ENCODE data around the gene PSMD14.

PSMD14 gene

DNA sequence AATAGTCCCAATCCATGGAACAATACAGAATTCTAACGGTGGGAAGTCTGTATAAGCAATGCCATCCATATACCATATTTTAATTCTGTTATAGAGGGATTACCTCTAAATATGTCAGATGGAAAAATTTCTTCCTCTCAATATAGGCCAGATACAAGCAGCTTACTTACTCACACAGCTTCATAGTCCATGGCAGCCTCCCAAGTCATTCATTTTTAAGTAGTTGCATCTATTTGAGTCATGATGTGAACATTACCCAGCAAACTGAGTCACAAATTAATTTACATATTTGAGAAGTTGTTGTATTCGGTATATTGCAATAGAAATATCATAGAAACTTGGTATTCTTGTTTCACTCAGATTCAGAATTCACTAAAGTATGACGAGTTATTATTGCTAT, 128.2 kb downstream of the PSMD14 start (continued):
- TF ChIP-seq MEIS1 (CRISPR knock-in tag; IDR thresholded peaks at IDR 0.05; ENCODE audit: borderline replicate concordance) (no peak), ZNF274 (IDR thresholded peaks at IDR 0.05; ENCODE audit: low read length) (no peak), ZNF274 (tag by site-specific recombination; IDR thresholded peaks at IDR 0.05; ENCODE audit: borderline replicate concordance) (no peak), ZNF132 (tag by site-specific recombination; IDR thresholded peaks at IDR 0.05; ENCODE audit: borderline replicate concordance) (no peak), TRIM28 (IDR thresholded peaks at IDR 0.05; ENCODE audit: borderline replicate concordance, low read length) (no peak), ZNF76 (tag by site-specific recombination; IDR thresholded peaks at IDR 0.05; ENCODE audit: borderline replicate concordance, low read depth) (no peak), RBAK (tag by site-specific recombination; IDR thresholded peaks at IDR 0.05) (no peak), ZNF791 (tag by site-specific recombination; IDR thresholded peaks at IDR 0.05) (no peak), ZNF174 (tag by site-specific recombination; IDR thresholded peaks at IDR 0.05) (no peak), ZNF560 (tag by site-specific recombination; IDR thresholded peaks at IDR 0.05; ENCODE audit: borderline replicate concordance) (no peak), ZNF747 (tag by site-specific recombination; IDR thresholded peaks at IDR 0.05) (no peak), ZNF514 (tag by site-specific recombination; IDR thresholded peaks at IDR 0.05) (no peak), ZBTB1 (tag by site-specific recombination; IDR thresholded peaks at IDR 0.05) (no peak)
- TF ChIP-seq, protein P1, sequence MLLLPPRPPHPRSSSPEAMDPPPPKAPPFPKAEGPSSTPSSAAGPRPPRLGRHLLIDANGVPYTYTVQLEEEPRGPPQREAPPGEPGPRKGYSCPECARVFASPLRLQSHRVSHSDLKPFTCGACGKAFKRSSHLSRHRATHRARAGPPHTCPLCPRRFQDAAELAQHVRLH (tag by site-specific recombination; IDR thresholded peaks at IDR 0.05): no peak

DNA sequence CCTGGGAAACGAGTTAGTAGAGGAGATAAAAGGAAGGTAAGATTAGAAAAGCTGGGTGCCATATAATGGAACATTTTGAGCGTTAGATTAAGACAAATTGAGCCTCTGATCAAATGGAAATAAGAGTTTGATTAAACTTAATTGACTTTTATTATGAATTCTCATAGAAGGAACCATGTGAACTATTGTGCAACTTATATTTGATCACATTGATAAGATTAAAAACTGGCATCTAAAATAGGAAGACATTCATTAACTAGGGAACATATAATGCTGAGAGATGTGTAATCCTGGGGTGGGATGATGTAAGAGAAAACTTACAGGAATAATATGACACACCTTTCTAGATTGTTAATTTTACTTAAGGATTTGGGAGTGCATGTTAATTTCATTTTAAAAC, 130.4 kb downstream of the PSMD14 start:
- Histone ChIP-seq H3K36me3 (ENCODE audit: control insufficient read depth in 2 of 2, insufficient read depth in 1 of 2, low read length in 2 of 2) (no peaks in the 10 kb centered on the region), H3K4me3 (ENCODE audit: low read depth, low read length) (no peak overlapping the region), H3K27ac (ENCODE audit: extremely low read depth, low read depth, low read length) (no peak overlapping the region), H3K4me1 (ENCODE audit: control insufficient read depth, insufficient read depth, low read length) (no peaks in the 10 kb centered on the region), H3K9me3 (ENCODE audit: control insufficient read depth, insufficient read depth, low read depth, low read length) (no peaks in the 10 kb centered on the region)
- TF ChIP-seq, protein P2, sequence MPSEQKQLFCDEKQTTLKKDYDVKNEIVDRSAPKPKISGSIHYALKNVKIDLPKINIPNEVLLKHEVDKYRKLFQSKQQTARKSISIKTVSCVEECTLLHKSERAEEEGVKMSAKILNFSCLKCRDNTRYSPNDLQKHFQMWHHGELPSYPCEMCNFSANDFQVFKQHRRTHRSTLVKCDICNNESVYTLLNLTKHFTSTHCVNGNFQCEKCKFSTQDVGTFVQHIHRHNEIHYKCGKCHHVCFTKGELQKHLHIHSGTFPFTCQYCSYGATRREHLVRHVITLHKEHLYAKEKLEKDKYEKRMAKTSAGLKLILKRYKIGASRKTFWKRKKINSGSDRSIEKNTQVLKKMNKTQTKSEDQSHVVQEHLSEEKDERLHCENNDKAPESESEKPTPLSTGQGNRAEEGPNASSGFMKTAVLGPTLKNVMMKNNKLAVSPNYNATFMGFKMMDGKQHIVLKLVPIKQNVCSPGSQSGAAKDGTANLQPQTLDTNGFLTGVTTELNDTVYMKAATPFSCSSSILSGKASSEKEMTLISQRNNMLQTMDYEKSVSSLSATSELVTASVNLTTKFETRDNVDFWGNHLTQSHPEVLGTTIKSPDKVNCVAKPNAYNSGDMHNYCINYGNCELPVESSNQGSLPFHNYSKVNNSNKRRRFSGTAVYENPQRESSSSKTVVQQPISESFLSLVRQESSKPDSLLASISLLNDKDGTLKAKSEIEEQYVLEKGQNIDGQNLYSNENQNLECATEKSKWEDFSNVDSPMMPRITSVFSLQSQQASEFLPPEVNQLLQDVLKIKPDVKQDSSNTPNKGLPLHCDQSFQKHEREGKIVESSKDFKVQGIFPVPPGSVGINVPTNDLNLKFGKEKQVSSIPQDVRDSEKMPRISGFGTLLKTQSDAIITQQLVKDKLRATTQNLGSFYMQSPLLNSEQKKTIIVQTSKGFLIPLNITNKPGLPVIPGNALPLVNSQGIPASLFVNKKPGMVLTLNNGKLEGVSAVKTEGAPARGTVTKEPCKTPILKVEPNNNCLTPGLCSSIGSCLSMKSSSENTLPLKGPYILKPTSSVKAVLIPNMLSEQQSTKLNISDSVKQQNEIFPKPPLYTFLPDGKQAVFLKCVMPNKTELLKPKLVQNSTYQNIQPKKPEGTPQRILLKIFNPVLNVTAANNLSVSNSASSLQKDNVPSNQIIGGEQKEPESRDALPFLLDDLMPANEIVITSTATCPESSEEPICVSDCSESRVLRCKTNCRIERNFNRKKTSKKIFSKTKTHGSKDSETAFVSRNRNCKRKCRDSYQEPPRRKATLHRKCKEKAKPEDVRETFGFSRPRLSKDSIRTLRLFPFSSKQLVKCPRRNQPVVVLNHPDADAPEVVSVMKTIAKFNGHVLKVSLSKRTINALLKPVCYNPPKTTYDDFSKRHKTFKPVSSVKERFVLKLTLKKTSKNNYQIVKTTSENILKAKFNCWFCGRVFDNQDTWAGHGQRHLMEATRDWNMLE (tag by site-specific recombination; conservative IDR thresholded peaks at IDR 0.05; ENCODE audit: low read depth): no peak
- no peak for TF ChIP-seq ZNF791 (tag by site-specific recombination; IDR thresholded peaks at IDR 0.05)
- no peak for TF ChIP-seq BCL11B (tag by site-specific recombination; IDR thresholded peaks at IDR 0.05; ENCODE audit: low read depth)
- no peak for TF ChIP-seq WT1 (tag by site-specific recombination; IDR thresholded peaks at IDR 0.05)
- TF ChIP-seq, protein P3, sequence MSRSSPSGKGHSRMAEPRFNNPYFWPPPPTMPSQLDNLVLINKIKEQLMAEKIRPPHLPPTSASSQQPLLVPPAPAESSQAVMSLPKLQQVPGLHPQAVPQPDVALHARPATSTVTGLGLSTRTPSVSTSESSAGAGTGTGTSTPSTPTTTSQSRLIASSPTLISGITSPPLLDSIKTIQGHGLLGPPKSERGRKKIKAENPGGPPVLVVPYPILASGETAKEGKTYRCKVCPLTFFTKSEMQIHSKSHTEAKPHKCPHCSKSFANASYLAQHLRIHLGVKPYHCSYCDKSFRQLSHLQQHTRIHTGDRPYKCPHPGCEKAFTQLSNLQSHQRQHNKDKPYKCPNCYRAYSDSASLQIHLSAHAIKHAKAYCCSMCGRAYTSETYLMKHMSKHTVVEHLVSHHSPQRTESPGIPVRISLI (tag by site-specific recombination; IDR thresholded peaks at IDR 0.05): no peak
- TF ChIP-seq ZNF830 (tag by site-specific recombination; IDR thresholded peaks at IDR 0.05; ENCODE audit: low read depth): no peak
- TF ChIP-seq, protein P4, sequence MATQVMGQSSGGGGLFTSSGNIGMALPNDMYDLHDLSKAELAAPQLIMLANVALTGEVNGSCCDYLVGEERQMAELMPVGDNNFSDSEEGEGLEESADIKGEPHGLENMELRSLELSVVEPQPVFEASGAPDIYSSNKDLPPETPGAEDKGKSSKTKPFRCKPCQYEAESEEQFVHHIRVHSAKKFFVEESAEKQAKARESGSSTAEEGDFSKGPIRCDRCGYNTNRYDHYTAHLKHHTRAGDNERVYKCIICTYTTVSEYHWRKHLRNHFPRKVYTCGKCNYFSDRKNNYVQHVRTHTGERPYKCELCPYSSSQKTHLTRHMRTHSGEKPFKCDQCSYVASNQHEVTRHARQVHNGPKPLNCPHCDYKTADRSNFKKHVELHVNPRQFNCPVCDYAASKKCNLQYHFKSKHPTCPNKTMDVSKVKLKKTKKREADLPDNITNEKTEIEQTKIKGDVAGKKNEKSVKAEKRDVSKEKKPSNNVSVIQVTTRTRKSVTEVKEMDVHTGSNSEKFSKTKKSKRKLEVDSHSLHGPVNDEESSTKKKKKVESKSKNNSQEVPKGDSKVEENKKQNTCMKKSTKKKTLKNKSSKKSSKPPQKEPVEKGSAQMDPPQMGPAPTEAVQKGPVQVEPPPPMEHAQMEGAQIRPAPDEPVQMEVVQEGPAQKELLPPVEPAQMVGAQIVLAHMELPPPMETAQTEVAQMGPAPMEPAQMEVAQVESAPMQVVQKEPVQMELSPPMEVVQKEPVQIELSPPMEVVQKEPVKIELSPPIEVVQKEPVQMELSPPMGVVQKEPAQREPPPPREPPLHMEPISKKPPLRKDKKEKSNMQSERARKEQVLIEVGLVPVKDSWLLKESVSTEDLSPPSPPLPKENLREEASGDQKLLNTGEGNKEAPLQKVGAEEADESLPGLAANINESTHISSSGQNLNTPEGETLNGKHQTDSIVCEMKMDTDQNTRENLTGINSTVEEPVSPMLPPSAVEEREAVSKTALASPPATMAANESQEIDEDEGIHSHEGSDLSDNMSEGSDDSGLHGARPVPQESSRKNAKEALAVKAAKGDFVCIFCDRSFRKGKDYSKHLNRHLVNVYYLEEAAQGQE (tag by site-specific recombination; IDR thresholded peaks at IDR 0.05): no peak
- no peak for TF ChIP-seq ZNF785 (tag by site-specific recombination; IDR thresholded peaks at IDR 0.05)
- TF ChIP-seq, protein P5, sequence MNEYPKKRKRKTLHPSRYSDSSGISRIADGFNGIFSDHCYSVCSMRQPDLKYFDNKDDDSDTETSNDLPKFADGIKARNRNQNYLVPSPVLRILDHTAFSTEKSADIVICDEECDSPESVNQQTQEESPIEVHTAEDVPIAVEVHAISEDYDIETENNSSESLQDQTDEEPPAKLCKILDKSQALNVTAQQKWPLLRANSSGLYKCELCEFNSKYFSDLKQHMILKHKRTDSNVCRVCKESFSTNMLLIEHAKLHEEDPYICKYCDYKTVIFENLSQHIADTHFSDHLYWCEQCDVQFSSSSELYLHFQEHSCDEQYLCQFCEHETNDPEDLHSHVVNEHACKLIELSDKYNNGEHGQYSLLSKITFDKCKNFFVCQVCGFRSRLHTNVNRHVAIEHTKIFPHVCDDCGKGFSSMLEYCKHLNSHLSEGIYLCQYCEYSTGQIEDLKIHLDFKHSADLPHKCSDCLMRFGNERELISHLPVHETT (tag by site-specific recombination; IDR thresholded peaks at IDR 0.05): no peak
- TF ChIP-seq ZFP41 (tag by site-specific recombination; IDR thresholded peaks at IDR 0.05; ENCODE audit: borderline replicate concordance): no peak
- TF ChIP-seq KLF7 (tag by site-specific recombination; IDR thresholded peaks at IDR 0.05; ENCODE audit: borderline replicate concordance): no peak
- no peak for TF ChIP-seq ZNF623 (tag by site-specific recombination; IDR thresholded peaks at IDR 0.05)
- no peak for TF ChIP-seq ZNF132 (tag by site-specific recombination; IDR thresholded peaks at IDR 0.05; ENCODE audit: borderline replicate concordance)
- TF ChIP-seq KLF16 (tag by site-specific recombination; IDR thresholded peaks at IDR 0.05): no peak
- ChIA-PET POLR2A (no interaction called here), CTCF (interaction anchor here (0.6 kb wide), 1 partner anchor 68 kb away, joined by 4 read pairs; no protein-coding TSS in a partner anchor)

Data from HEK293 (cell line).